Subcutaneous abdominal adipose tissue (tissue), 5 donors: ENCODE results near the gene GAB2.
"Not testable (repeated sequence)": the region's sequence is repeated elsewhere in the genome, so short reads cannot be mapped to it uniquely, and the experiment has no call there.

Source experiments
- H3K27ac ChIP-seq: one replicate; pipeline ENCODE4 v1.7.0; 2013; ENCODE audit warnings: low read depth, mild to moderate bottlenecking, inconsistent platforms, low read length, moderate library complexity
- H3K27me3 ChIP-seq, 5 donors: one replicate each; pipeline ENCODE4 v1.7.0; 2013; ENCODE audit warnings: low read length in 5 of 5, inconsistent platforms in 1 of 5; ENCODE audit not compliant: control insufficient read depth in 5 of 5, insufficient read depth in 4 of 5
- H3K36me3 ChIP-seq, 5 donors: one replicate each; pipeline ENCODE4 v1.7.0; 2013; ENCODE audit warnings: low read length in 5 of 5; ENCODE audit not compliant: control insufficient read depth in 5 of 5, insufficient read depth in 5 of 5
- H3K4me1 ChIP-seq, 5 donors: one replicate each; pipeline ENCODE4 v1.7.0; 2013; ENCODE audit warnings: low read length in 5 of 5, mild to moderate bottlenecking in 3 of 5, moderate library complexity in 1 of 5; ENCODE audit not compliant: control insufficient read depth in 5 of 5, insufficient read depth in 5 of 5
- H3K4me3 ChIP-seq, 5 donors: one replicate each; pipeline ENCODE4 v1.7.0; 2013; ENCODE audit warnings: low read length in 5 of 5, low read depth in 1 of 5
- H3K9ac ChIP-seq, 5 donors: one replicate each; pipeline ENCODE4 v1.7.0; 2013; ENCODE audit warnings: low read length in 5 of 5, mild to moderate bottlenecking in 4 of 5, moderate library complexity in 3 of 5
- H3K9me3 ChIP-seq, 5 donors: one replicate each; pipeline ENCODE4 v1.7.0; 2013; ENCODE audit warnings: low read length in 5 of 5; ENCODE audit not compliant: control insufficient read depth in 5 of 5
- donor health status: healthy.
- donor health status: healthy.
- donor health status: healthy.
- donor health status: healthy.
- donor health status: healthy.

GAB2 gene

DNA sequence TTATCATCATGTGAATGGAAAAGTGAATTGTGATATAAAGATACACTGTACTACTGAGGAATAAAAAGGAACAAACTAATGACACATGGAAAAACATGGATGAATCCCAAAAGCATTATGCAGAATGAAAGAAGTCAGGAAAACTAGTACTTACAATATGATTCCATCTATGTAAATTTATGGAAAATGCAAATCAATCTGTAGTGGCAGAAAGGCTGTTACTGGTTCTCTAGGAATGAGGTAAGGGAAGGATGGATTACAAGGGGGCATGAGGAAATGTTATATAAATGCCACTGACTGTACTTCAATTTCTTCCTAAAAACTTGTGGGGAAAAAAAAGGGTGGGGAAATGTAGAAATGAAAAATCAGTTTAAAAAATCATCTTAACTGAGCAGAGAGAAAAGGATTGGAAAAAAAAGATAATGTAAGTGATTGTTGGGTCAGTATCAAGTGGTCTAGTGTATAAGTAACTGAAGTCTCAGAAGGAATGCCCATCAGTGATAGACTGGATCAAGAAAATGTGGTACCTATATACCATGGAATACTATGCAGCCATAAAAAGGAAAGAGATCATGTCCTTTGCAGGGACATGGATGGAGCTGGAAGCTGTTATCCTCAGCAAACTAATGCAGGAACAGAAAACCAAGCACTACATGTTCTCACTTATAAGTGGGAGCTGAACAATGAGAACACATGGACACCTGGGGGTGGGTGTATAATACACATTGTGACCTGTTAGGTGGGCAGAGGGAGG is 180.2 kb downstream of the GAB2 start:
- Histone ChIP-seq H3K4me3 (no peak overlapping the region), H3K36me3 (peaks cover 0 to 4% (median 0%) of the 10 kb centered on the region in 5 donors), H3K4me1 (peaks cover 0 to 1% (median 0%) of the 10 kb centered on the region in 5 donors), H3K27ac (no peak overlapping the region), H3K9me3 (peaks cover 0 to 10% (median 6%) of the 10 kb centered on the region in 5 donors), H3K27me3 (no peaks in the 10 kb centered on the region), H3K9ac (no peak overlapping the region)

DNA sequence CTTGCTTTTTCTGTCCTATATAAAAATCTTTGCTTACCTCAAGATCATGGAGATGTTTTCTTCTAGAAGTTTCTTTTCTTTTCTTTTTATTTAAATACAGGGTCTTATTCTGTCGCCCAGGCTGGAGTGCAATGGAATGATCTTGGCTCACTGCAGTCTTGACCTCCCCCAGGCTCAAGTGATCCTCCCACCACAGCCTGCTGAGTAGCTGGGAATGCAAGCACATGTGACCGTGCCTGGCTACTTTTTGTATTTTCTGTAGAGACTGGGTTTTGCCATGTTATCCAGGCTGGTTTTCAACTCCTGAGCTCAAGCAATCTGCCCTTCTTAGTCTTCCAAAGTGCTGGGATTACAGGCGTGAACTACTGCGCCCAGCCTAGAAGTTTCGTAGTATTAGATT is 183.6 kb downstream of the GAB2 start:
- Histone ChIP-seq H3K27ac (no peak overlapping the region), H3K27me3 (no peaks in the 10 kb centered on the region), H3K4me1 (peaks cover 2 to 18% (median 8%) of the 10 kb centered on the region in 5 donors)

DNA sequence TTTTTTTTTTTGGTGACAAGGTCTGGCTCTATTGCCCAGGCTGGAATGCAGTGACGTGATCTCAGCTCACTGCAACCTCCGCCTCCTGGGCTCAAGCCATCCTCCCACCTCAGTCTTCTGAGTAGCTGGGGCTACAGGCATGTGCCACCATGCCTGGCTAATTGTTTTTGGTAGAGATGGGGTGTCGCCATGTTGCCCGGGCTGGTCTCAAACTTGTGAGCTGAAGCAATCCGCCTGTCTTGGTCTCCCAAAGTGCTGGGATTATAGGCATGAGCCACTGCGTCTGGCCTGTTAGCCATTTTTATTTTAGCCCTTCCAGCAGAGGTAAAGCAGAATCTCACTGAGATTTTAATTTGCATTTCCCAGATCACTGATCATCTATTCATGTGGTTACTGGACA is 184.6 kb downstream of the GAB2 start:
- Histone ChIP-seq H3K27ac (peak overlapping the region; percentile 61), H3K4me1 (peaks cover 2 to 18% (median 13%) of the 10 kb centered on the region in 5 donors)
- not testable (repeated sequence) for H3K27me3 ChIP-seq, H3K9ac ChIP-seq, H3K9me3 ChIP-seq, H3K36me3 ChIP-seq, H3K4me3 ChIP-seq

More for the DNA sequence above, 183.6 kb downstream of the GAB2 start:
- no peaks in the 10 kb centered on the region for H3K9me3 ChIP-seq
- H3K4me3 ChIP-seq = no peak overlapping the region
- H3K9ac ChIP-seq = no peak overlapping the region
- no peaks in the 10 kb centered on the region for H3K36me3 ChIP-seq

DNA sequence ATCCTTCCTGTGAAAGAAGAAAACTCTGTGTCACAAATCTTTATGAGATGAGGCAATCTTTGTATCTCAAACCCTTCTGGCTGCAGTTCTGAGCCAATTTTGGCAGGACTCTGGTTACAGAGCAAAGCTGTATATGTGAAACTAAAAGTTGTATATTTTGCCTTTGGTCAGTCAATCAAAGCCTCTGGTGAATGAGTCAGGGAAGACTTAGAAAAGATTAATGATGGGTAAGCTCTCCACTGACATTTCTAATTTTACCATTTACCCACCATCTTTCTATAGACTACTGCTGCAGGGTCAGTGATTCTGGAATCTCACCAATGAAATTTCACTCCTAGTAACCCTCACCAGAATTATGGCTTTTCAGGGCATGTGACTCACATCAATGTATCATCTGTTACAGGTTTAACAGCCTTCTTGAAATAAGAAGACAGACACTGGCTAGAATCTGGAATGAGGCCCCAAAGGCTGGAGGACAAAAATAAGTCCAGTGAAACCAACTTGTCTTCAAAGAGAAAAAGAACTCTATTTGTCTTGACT is 185.6 kb downstream of the GAB2 start:
- H3K27me3 ChIP-seq = no peaks in the 10 kb centered on the region
- no peaks in the 10 kb centered on the region for H3K9me3 ChIP-seq
- H3K9ac ChIP-seq = peak overlapping the region in 1 of 5 donors; percentile 21
- no peak overlapping the region for H3K4me3 ChIP-seq
- no peaks in the 10 kb centered on the region for H3K36me3 ChIP-seq
- H3K4me1 ChIP-seq = peaks cover 2 to 18% (median 13%) of the 10 kb centered on the region in 5 donors
- H3K27ac ChIP-seq = peak overlapping the region; percentile 61

DNA sequence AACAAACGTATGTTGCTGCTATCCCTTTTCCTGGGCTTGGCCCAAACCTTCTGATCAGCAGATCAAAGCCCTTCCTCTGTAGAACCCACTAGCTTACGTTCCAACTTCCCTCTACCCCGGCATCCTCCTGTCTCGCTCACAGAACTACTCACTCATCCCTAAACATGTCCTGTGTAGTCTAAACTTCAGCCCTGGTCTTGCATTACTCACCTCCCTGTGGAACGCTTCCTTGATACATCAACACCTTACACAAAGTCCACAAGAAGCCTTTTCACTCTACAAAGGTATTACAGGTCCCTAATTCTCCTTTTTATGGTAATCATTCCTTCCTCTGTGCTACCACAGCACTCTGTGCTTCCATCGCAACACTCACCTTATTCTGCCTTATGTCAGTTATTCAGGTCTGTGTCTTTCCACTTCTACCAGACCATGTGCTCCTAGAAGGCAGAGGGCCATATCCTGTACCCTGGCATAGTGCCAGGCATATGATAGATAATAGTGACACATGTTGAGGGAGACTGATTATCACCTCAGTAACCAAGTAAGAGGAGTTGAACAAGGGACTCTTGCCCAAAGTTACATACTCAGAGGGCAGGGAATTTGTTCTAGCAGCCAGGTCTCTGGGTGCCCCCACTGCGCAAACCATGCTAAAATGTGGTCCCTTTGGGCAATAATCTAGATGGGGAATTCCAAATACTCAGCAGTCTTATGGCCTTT is 187.3 kb downstream of the GAB2 start:
- Histone ChIP-seq H3K36me3 (peaks cover 4 to 16% (median 15%) of the 10 kb centered on the region in 5 donors), H3K27me3 (no peaks in the 10 kb centered on the region), H3K9ac (no peak overlapping the region), H3K9me3 (no peaks in the 10 kb centered on the region), H3K4me3 (no peak overlapping the region), H3K27ac (peak overlapping the region; percentile 61), H3K4me1 (peaks cover 2 to 18% (median 13%) of the 10 kb centered on the region in 5 donors)

DNA sequence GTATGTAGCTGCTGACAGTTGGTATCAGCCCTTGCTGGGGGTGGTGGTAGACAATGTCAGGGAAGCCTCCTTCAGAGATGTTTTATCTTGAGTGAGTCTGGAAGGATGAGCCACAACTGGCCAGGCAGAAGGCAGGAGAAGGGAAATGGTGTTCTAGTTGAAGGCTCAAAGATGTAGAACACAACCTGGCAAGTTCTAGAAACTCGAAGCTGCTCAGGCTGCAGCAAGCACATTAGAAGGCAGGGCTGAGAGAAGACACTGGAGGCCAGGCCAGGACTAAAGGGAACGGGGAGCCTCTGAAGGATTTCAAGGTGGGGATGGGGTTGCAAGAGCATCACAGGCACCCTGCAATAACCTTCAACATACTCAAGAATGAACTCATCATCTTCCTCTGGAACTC is 188.5 kb downstream of the GAB2 start:
- Histone ChIP-seq H3K27ac (no peak overlapping the region), H3K4me1 (peaks cover 2 to 18% (median 13%) of the 10 kb centered on the region in 5 donors), H3K9ac (no peak overlapping the region), H3K36me3 (peaks cover 4 to 28% (median 27%) of the 10 kb centered on the region in 5 donors), H3K9me3 (no peaks in the 10 kb centered on the region), H3K27me3 (no peaks in the 10 kb centered on the region), H3K4me3 (no peak overlapping the region)

DNA sequence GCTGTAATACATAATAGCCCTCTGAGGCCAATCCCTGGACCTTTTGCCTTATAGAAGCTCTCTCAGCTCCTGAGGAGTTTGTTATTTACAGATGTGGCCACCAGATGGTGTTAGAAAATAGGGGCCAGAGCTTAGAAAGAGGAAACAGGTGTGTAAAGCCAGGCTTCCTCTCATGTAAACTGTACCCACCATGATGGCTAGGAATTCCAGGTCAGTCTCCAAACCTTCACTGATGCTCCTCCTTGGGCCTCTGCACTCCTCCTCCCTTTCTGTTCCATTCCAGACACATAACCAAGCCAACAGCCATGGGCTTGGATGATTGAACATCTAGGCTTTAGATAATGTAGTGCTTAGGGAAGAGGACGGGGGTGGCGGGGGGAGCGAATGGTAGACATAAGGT is 189.2 kb downstream of the GAB2 start:
- no peaks in the 10 kb centered on the region for H3K27me3 ChIP-seq
- H3K9me3 ChIP-seq = no peaks in the 10 kb centered on the region
- no peak overlapping the region for H3K9ac ChIP-seq
- peaks cover 2 to 18% (median 13%) of the 10 kb centered on the region in 5 donors for H3K4me1 ChIP-seq
- H3K36me3 ChIP-seq = peaks cover 4 to 33% (median 32%) of the 10 kb centered on the region in 5 donors
- no peak overlapping the region for H3K27ac ChIP-seq
- no peak overlapping the region for H3K4me3 ChIP-seq

DNA sequence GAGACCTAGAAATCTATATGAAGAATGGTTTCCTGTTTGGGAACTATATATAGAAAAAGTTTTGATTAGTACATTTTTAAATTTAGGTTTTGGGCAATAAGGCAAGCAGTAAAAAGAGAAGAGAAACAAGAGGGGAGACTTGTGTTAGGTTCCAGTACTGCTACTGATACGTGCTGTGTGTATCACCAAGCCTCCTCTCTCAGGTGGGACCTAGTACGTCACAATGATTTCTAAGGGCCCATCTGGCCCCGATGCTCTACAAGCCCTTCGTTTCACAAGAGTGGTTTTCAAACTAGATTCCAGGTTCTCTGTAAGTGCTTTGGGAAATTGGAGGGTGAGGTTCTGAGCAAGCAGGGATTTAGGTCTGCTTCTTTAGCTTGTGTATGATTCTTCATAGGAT is 189.7 kb downstream of the GAB2 start:
- H3K9ac ChIP-seq = no peak overlapping the region
- H3K4me1 ChIP-seq = peaks cover 2 to 18% (median 13%) of the 10 kb centered on the region in 5 donors
- H3K27ac ChIP-seq = peak overlapping the region; percentile 41
- H3K27me3 ChIP-seq = no peaks in the 10 kb centered on the region
- H3K36me3 ChIP-seq = peaks cover 4 to 39% (median 37%) of the 10 kb centered on the region in 5 donors
- no peak overlapping the region for H3K4me3 ChIP-seq
- no peaks in the 10 kb centered on the region for H3K9me3 ChIP-seq

DNA sequence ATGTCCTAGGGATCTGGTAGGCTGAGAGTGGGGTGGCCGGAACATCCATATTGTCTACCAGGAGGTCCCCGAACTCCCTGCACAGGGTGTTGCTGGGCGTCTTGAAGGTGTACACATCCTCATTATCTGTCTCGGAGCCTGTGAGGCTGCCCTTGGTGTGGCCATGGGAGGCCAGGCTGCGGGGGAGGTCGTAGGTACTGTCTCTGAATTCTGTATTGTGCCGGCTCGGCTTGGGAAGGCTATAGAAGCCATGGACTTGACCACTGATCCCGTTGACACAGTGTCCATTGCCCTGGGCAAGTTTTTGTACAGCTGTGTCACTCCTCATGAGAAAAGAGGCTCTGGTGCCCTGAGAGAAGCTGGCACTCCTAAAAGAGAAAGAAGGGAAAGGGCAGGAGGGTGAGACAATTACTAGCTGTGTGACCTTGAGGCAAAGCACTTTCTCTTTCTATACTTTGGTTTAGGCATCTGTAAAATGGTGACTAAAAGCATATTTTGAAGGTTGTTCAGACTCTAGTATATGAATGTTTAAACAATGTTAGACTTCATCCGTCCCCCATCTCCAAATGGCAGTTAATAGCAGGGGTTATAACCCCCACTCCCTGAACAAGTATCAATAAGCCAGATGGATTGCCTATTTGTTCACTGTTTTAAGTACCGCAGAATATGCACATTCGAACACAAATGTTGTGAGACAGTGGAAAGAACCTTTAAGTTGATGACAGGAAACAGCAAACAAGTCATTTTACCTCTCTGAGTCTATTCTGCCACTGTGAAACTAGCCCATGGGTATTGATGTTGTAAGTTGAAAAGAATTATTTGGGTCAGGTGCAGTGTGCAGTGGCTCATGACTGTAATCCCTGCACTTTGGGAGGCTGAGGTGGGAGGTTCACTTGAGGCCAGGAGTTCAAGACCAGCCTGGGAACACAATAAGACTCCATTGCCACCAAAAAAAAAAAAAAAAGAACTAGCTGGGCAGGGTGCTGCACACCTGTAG is 190.6 kb downstream of the GAB2 start:
- Histone ChIP-seq H3K4me3 (no peak overlapping the region), H3K27me3 (no peaks in the 10 kb centered on the region), H3K4me1 (peaks cover 2 to 13% (median 12%) of the 10 kb centered on the region in 5 donors), H3K27ac (no peak overlapping the region), H3K36me3 (peaks cover 4 to 44% (median 43%) of the 10 kb centered on the region in 5 donors), H3K9ac (no peak overlapping the region), H3K9me3 (no peaks in the 10 kb centered on the region)
